HepG2 (cell line): Measurements from ENCODE around the gene GON4L. TPM values are rescaled to one million over a fixed set of nuclear protein-coding genes. Genes with fewer than 3 reads are reported as not detected.

Experiments
- ADNP ChIP-seq: sonication (generic); formaldehyde crosslinking; IDR thresholded peaks from 2 replicates; pipeline ENCODE4 v1.4.0; 2020; ENCODE audit warnings: missing genetic modification reagents
- ARNTL ChIP-seq: sonication (generic); formaldehyde crosslinking; IDR thresholded peaks from 2 replicates; pipeline ENCODE4 v1.4.0; 2020; ENCODE audit warnings: mild to moderate bottlenecking, missing genetic modification reagents
- CENPX ChIP-seq: sonication (generic); formaldehyde crosslinking; IDR thresholded peaks from 2 replicates; pipeline ENCODE4 v1.9.0; 2021; ENCODE audit warnings: mild to moderate bottlenecking, missing genetic modification reagents, moderate library complexity
- EED ChIP-seq: sonication (generic); formaldehyde crosslinking; IDR thresholded peaks from 2 replicates; pipeline ENCODE4 v1.5.0; 2020; ENCODE audit warnings: mild to moderate bottlenecking, missing genetic modification reagents
- GTF3A ChIP-seq: sonication (generic); formaldehyde crosslinking; conservative IDR thresholded peaks from 2 replicates; pipeline ENCODE4 v1.4.0; 2020; ENCODE audit warnings: mild to moderate bottlenecking, missing genetic modification reagents
- ISL2 ChIP-seq: sonication (generic); formaldehyde crosslinking; IDR thresholded peaks from 2 replicates; pipeline ENCODE4 v1.5.0; 2020; ENCODE audit warnings: missing genetic modification reagents
- KLF16 ChIP-seq, 2 experiments: sonication (generic) in 1 of 2; formaldehyde crosslinking in 1 of 2; IDR thresholded peaks; 2 replicates each; pipeline versions ENCODE4 v1.6.1 to v1.8.0; 2016 to 2023; ENCODE audit warnings: missing genetic modification reagents in 2 of 2, missing compliant biosample characterization in 1 of 2
- MYPOP ChIP-seq: sonication (generic); formaldehyde crosslinking; IDR thresholded peaks from 2 replicates; pipeline ENCODE4 v1.8.1; 2023; ENCODE audit warnings: mild to moderate bottlenecking, moderate library complexity, missing genetic modification reagents
- PHF8 ChIP-seq: sonication (generic); formaldehyde crosslinking; IDR thresholded peaks from 2 replicates; pipeline ENCODE4 v1.5.0; 2020; ENCODE audit warnings: missing genetic modification reagents
- POLR2A ChIP-seq, 2 experiments: IDR thresholded peaks; 2 replicates each; pipeline ENCODE4 v1.6.1; 2011; ENCODE audit warnings: low read depth in 2 of 2, low read length in 2 of 2, mild to moderate bottlenecking in 1 of 2, moderate library complexity in 1 of 2; ENCODE audit not compliant: insufficient read depth in 1 of 2
- PPARG ChIP-seq: conservative IDR thresholded peaks from 2 replicates; pipeline ENCODE4 v1.6.1; 2016; ENCODE audit warnings: missing biosample characterization, missing genetic modification reagents
- PRPF4 ChIP-seq: fragments of 200-400 bp; formaldehyde crosslinking; IDR thresholded peaks from 2 replicates; pipeline ENCODE4 v1.6.1; 2016; ENCODE audit warnings: low read length, low read depth; ENCODE audit not compliant: poor library complexity, severe bottlenecking
- RNF219 ChIP-seq: sonication (generic); formaldehyde crosslinking; IDR thresholded peaks from 2 replicates; pipeline ENCODE4 v1.5.0; 2020; ENCODE audit warnings: mild to moderate bottlenecking, missing genetic modification reagents
- SAFB2 ChIP-seq: sonication (generic); formaldehyde crosslinking; IDR thresholded peaks from 2 replicates; pipeline ENCODE4 v1.5.1; 2020; ENCODE audit warnings: missing genetic modification reagents, low read depth, mild to moderate bottlenecking, borderline replicate concordance
- SALL1 ChIP-seq: sonication (generic); formaldehyde crosslinking; IDR thresholded peaks from 2 replicates; pipeline ENCODE4 v1.8.0; 2022; ENCODE audit warnings: mild to moderate bottlenecking, missing genetic modification reagents
- TOE1 ChIP-seq: sonication (generic); formaldehyde crosslinking; IDR thresholded peaks from 2 replicates; pipeline ENCODE4 v1.4.0; 2020; ENCODE audit warnings: mild to moderate bottlenecking, missing genetic modification reagents
- ZBTB26 ChIP-seq: IDR thresholded peaks from 2 replicates; pipeline ENCODE4 v1.6.1; 2016; ENCODE audit warnings: missing compliant biosample characterization, missing genetic modification reagents, borderline replicate concordance
- ZNF121 ChIP-seq: sonication (generic); formaldehyde crosslinking; IDR thresholded peaks from 2 replicates; pipeline ENCODE4 v1.5.0; 2020; ENCODE audit warnings: mild to moderate bottlenecking, missing genetic modification reagents
- ZNF256 ChIP-seq: sonication (generic); formaldehyde crosslinking; conservative IDR thresholded peaks from 2 replicates; pipeline ENCODE4 v1.4.0; 2020; ENCODE audit warnings: missing genetic modification reagents
- ZNF350 ChIP-seq: sonication (generic); formaldehyde crosslinking; IDR thresholded peaks from 2 replicates; pipeline ENCODE4 v1.4.0; 2020; ENCODE audit warnings: mild to moderate bottlenecking, low read depth, missing genetic modification reagents, borderline replicate concordance
- ZNF737 ChIP-seq: sonication (generic); formaldehyde crosslinking; IDR thresholded peaks from 2 replicates; pipeline ENCODE4 v1.5.0; 2020; ENCODE audit warnings: missing genetic modification reagents, mild to moderate bottlenecking, borderline replicate concordance
- ZNF878 ChIP-seq: sonication (generic); formaldehyde crosslinking; IDR thresholded peaks from 2 replicates; pipeline ENCODE4 v1.8.1; 2023; ENCODE audit warnings: mild to moderate bottlenecking, missing genetic modification reagents, moderate library complexity
- polyA plus RNA-seq, 8 experiments: library from polyadenylated mRNA; depleted of rRNA in 3 of 8; stranded (reverse) in 7 of 8; unstranded in 1 of 8; fragments of >200 nt; fragmentation: Illumina TruSeq in 4 of 8; extraction: Trizol in 4 of 8; gene quantifications; 2 replicates each; pipeline versions ENCODE4 v1.2.1 to v1.2.3, GENCODE V29; 2011 to 2016; ENCODE audit warnings: low read depth in 4 of 8, missing spikeins in 1 of 8, mixed read lengths in 1 of 8; ENCODE audit not compliant: insufficient read depth in 1 of 8
- total RNA-seq, 5 experiments: library from RNA; depleted of rRNA; stranded (reverse); fragments of >200 nt; fragmentation: Illumina TruSeq; extraction: Trizol; gene quantifications; 2 replicates each; pipeline ENCODE4 v1.2.3, GENCODE V29; 2016; ENCODE audit warnings: low read depth in 1 of 5
- TF ChIP-seq, protein P1 (sequence below): sonication (generic); formaldehyde crosslinking; IDR thresholded peaks from 2 replicates; pipeline ENCODE4 v1.5.0; 2020; ENCODE audit warnings: mild to moderate bottlenecking, missing genetic modification reagents
- TF ChIP-seq, protein P2 (sequence below): IDR thresholded peaks from 2 replicates; pipeline ENCODE4 v1.6.1; 2018; ENCODE audit warnings: missing genetic modification reagents

Gene GON4L
- total and polyA plus RNA-seq, 2 of the 13 experiments (the other 11 are each of a cell fraction or from before 2014, with no cell fraction given), result 14.6 to 19.6 TPM

DNA sequence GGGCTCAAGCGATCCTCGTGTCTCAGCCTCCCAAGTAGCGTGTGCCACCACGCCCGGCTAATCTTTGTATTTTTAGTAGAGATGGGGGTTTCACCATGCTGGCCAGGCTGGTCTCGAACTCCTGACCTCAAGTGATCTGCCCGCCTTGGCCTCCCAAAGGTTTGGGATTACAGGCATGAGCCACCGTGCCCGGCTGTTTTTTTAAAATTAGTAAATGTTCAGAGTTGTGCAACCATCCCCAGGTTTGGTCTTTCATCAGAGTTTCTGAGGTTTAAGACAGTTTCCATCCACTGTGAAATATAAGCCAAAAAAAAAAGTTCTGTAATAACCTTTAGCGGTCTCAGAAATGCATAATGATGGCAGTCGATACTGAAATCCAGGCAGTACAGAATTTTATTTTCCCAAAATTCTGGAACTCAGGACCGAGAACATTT lies 1.8 kb upstream of the GON4L start (continued):
- 0 out of 2 replicates have a peak, but pooled peaks have one; percentile 29 for TF ChIP-seq PHF8 (CRISPR knock-in tag)
- no peak for TF ChIP-seq ZNF878 (CRISPR knock-in tag)
- no peak for TF ChIP-seq ZNF737 (CRISPR knock-in tag)
- TF ChIP-seq ARNTL, result no peak
- peak; percentile 57; the same call in 1 of the 2 replicates for TF ChIP-seq ADNP (CRISPR knock-in tag)
- no peak for TF ChIP-seq SAFB2
- no peak for TF ChIP-seq PRPF4
- TF ChIP-seq EED (CRISPR knock-in tag), result no peak
- peak; percentile 70 for TF ChIP-seq ZNF121
- TF ChIP-seq MYPOP (CRISPR knock-in tag), result 0 out of 2 replicates have a peak, but pooled peaks have one; percentile 34
- TF ChIP-seq ZNF350 (CRISPR knock-in tag), result peak; percentile 25; the same call in 1 of the 2 replicates
- TF ChIP-seq RNF219 (CRISPR knock-in tag), result 0 out of 2 replicates have a peak, but pooled peaks have one; percentile 55
- TF ChIP-seq ZBTB26 (CRISPR knock-in tag), result no peak
- TF ChIP-seq CENPX (CRISPR knock-in tag), result no peak
- no peak for TF ChIP-seq KLF16 (CRISPR knock-in tag; IDR thresholded peaks at IDR 0.05)
- 0 out of 2 replicates have a peak, but pooled peaks have one; percentile 25 for TF ChIP-seq ISL2 (CRISPR knock-in tag)
- TF ChIP-seq, protein P1, sequence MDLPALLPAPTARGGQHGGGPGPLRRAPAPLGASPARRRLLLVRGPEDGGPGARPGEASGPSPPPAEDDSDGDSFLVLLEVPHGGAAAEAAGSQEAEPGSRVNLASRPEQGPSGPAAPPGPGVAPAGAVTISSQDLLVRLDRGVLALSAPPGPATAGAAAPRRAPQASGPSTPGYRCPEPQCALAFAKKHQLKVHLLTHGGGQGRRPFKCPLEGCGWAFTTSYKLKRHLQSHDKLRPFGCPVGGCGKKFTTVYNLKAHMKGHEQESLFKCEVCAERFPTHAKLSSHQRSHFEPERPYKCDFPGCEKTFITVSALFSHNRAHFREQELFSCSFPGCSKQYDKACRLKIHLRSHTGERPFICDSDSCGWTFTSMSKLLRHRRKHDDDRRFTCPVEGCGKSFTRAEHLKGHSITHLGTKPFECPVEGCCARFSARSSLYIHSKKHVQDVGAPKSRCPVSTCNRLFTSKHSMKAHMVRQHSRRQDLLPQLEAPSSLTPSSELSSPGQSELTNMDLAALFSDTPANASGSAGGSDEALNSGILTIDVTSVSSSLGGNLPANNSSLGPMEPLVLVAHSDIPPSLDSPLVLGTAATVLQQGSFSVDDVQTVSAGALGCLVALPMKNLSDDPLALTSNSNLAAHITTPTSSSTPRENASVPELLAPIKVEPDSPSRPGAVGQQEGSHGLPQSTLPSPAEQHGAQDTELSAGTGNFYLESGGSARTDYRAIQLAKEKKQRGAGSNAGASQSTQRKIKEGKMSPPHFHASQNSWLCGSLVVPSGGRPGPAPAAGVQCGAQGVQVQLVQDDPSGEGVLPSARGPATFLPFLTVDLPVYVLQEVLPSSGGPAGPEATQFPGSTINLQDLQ, result no peak
- TF ChIP-seq GTF3A (CRISPR knock-in tag), result no peak
- TF ChIP-seq PPARG, result no peak
- TF ChIP-seq ZNF256 (CRISPR knock-in tag), result no peak
- TF ChIP-seq, protein P2, sequence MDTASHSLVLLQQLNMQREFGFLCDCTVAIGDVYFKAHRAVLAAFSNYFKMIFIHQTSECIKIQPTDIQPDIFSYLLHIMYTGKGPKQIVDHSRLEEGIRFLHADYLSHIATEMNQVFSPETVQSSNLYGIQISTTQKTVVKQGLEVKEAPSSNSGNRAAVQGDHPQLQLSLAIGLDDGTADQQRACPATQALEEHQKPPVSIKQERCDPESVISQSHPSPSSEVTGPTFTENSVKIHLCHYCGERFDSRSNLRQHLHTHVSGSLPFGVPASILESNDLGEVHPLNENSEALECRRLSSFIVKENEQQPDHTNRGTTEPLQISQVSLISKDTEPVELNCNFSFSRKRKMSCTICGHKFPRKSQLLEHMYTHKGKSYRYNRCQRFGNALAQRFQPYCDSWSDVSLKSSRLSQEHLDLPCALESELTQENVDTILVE (CRISPR knock-in tag), result no peak
- no peak for TF ChIP-seq TOE1
- TF ChIP-seq POLR2A (IDR thresholded peaks at IDR 0.05; ENCODE audit: insufficient read depth in 1 of 2, low read depth in 2 of 2, low read length in 2 of 2), result no peak
- TF ChIP-seq SALL1 (CRISPR knock-in tag), result no peak
